HPDE6-E6E7 (cell line): ENCODE measurements around the gene PHRF1.
A peak's percentile ranks its signal among the peaks of the same experiment; 100 is the strongest.

Experiments used
- DNase-seq: peaks from one replicate; pipeline ENCODE4 v3.0.0; 2011; ENCODE audit warnings: missing footprints; ENCODE audit errors: extremely low spot score

PHRF1 gene

GRCh38 chr11:574632-575312 lies 1.5 kb upstream of the PHRF1 start:
- no peak for DNase-seq

- DNase-seq, result peak; percentile 63
These were observed 816 bp upstream of the PHRF1 start for GRCh38 chr11:575313-575995.

GRCh38 chr11:576811-577610 lies 741 bp downstream of the PHRF1 start:
- no peak for DNase-seq

GRCh38 chr11:577611-577894 lies 1.3 kb downstream of the PHRF1 start:
- DNase-seq, result no peak

- DNase-seq, result no peak
These were observed 2.2 kb downstream of the PHRF1 start for GRCh38 chr11:578276-579035.

GRCh38 chr11:579830-580601 lies 3.7 kb downstream of the PHRF1 start:
- DNase-seq, result no peak

- no peak for DNase-seq
These were observed 5.1 kb downstream of the PHRF1 start for GRCh38 chr11:581342-581741.

GRCh38 chr11:581752-582151 lies 5.5 kb downstream of the PHRF1 start:
- no peak for DNase-seq

- no peak for DNase-seq
These were observed 8.0 kb downstream of the PHRF1 start for GRCh38 chr11:584287-584686.

GRCh38 chr11:586376-587316 lies 10.4 kb downstream of the PHRF1 start:
- DNase-seq, result no peak

GRCh38 chr11:587546-587945 lies 11.3 kb downstream of the PHRF1 start:
- no peak for DNase-seq

- DNase-seq, result no peak
These were observed 11.7 kb downstream of the PHRF1 start for GRCh38 chr11:587978-588380.

GRCh38 chr11:589798-590197 lies 13.5 kb downstream of the PHRF1 start:
- DNase-seq, result no peak

- no peak for DNase-seq
These were observed 14.7 kb downstream of the PHRF1 start for GRCh38 chr11:590997-591396.

- no peak for DNase-seq
These were observed 16.2 kb downstream of the PHRF1 start for GRCh38 chr11:592501-592900.

- no peak for DNase-seq
These were observed 16.6 kb downstream of the PHRF1 start for GRCh38 chr11:592918-593317.

GRCh38 chr11:593347-593746 lies 17.1 kb downstream of the PHRF1 start:
- DNase-seq, result no peak

GRCh38 chr11:595400-595799 lies 19.1 kb downstream of the PHRF1 start:
- no peak for DNase-seq

GRCh38 chr11:596374-596773 lies 20.1 kb downstream of the PHRF1 start:
- DNase-seq, result no peak

GRCh38 chr11:597166-597725 lies 21.0 kb downstream of the PHRF1 start:
- no peak for DNase-seq
